Omental fat pad (tissue), 4 donors: ENCODE results near the gene TSPAN14. TPM values are rescaled to one million over a fixed set of nuclear protein-coding genes. Genes with fewer than 3 reads are reported as not detected.

ENCODE experiments used
- ATAC-seq: fragments of 150-250 bp; one replicate; pipeline ENCODE4 v1.9.1; 2016; ENCODE audit warnings: mild to moderate bottlenecking, moderate library complexity; ENCODE audit not compliant: low FRiP score
- DNase-seq: peaks from one replicate; pipeline ENCODE4 v3.0.0-alpha.2; 2019; ENCODE audit warnings: low spot score
- total RNA-seq, 4 donors: library from RNA; depleted of rRNA; stranded (reverse); fragments of >200 nt; gene quantifications; one replicate each; pipeline ENCODE4 v1.1.0, GENCODE V29; 2016
- TF ChIP-seq, protein P1 (sequence below), 3 donors: fragments of 450-650 bp; IDR thresholded peaks; one replicate each; pipeline ENCODE4 v1.5.1; 2016 to 2017; ENCODE audit warnings: antibody characterized with exemption in 3 of 3, mild to moderate bottlenecking in 3 of 3, moderate library complexity in 2 of 3

Gene TSPAN14
- total RNA-seq, 4 donors from 2014 or later: 42.4 to 114 (median 91.6) TPM

- TF ChIP-seq, protein P1, sequence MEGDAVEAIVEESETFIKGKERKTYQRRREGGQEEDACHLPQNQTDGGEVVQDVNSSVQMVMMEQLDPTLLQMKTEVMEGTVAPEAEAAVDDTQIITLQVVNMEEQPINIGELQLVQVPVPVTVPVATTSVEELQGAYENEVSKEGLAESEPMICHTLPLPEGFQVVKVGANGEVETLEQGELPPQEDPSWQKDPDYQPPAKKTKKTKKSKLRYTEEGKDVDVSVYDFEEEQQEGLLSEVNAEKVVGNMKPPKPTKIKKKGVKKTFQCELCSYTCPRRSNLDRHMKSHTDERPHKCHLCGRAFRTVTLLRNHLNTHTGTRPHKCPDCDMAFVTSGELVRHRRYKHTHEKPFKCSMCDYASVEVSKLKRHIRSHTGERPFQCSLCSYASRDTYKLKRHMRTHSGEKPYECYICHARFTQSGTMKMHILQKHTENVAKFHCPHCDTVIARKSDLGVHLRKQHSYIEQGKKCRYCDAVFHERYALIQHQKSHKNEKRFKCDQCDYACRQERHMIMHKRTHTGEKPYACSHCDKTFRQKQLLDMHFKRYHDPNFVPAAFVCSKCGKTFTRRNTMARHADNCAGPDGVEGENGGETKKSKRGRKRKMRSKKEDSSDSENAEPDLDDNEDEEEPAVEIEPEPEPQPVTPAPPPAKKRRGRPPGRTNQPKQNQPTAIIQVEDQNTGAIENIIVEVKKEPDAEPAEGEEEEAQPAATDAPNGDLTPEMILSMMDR (IDR thresholded peaks at IDR 0.05): no peak
- ATAC-seq (no peak), DNase-seq (no peak)
These were observed 48.8 kb downstream of the TSPAN14 start for GRCh38 chr10:80502621-80503583.

DNA sequence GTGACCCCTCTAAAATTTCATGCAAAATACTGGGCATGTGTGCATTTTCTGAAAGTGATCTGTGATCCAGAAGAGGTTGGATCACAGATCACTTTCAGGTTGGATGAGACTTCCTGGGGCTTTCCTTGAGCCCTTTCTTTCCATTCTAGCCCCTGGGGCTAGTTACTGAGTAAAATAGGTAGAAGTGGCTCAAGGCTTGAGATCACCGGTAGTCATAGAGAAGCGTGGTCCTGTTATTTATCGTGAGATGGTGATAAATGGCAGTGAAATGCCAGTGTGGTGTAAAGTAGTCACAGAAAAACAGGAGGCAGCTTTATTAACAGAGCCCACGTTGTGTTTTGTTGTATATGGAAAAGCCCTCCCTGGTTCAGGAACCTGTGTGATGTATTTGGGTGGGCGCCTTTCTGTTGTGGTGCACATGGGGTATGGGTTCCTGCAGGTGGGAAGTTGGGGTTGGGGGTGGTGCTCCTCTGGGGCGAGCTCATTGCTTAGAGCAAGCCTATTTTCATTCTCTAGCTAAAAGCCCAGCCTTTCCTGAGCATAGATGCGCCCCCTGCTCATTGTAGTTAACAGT, 49.6 kb downstream of the TSPAN14 start:
- ATAC-seq: no peak
- TF ChIP-seq, protein P1 (IDR thresholded peaks at IDR 0.05): no peak

DNA sequence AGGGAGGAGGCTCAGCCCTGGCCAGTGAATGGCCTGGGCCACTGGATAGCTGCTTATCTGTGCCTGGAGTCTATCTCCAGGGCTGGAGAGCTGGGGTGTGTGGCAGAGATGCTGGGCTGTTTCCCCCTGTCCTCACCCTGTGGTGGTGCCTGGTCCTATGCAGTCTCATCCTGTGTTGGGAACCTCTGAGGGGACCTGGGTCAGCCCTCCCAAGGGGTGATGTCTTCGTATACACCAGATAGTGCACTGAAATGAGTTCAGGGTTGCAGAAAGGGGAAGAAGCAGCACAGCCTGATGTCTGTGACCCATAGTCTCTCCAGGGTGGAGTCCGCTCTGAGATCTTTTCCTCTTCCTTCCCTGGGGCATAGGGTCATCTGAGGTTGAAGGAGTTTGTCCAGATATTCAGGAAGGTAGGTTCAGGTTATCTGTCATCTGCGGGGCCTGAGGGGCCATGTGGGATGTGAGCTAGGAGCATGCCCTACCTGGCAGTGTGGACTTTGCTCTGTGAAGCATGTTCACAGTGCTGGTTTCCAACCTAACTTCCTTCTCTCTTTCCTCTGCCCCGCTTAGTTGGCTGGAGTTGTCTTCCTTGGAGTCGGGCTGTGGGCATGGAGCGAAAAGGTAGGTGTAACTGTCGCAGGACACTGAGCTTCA, 50.2 kb downstream of the TSPAN14 start:
- ATAC-seq: no peak
- DNase-seq: no peak
- TF ChIP-seq, protein P1 (IDR thresholded peaks at IDR 0.05): no peak

More for the DNA sequence above, 49.6 kb downstream of the TSPAN14 start:
- no peak for DNase-seq

GRCh38 chr10:80504897-80505465, 50.9 kb downstream of the TSPAN14 start:
- no peak for ATAC-seq
- TF ChIP-seq, protein P1 (IDR thresholded peaks at IDR 0.05): no peak
- DNase-seq: no peak

- ATAC-seq: no peak
- TF ChIP-seq, protein P1 (IDR thresholded peaks at IDR 0.05): no peak
These were observed 52.1 kb downstream of the TSPAN14 start for GRCh38 chr10:80506189-80506575.

GRCh38 chr10:80506836-80507487, 52.9 kb downstream of the TSPAN14 start:
- no peak for DNase-seq
- ATAC-seq: no peak
- TF ChIP-seq, protein P1 (IDR thresholded peaks at IDR 0.05): no peak

More at GRCh38 chr10:80506189-80506575, 52.1 kb downstream of the TSPAN14 start:
- DNase-seq: no peak
